Stimulated activated memory B cell treated with anti-CD40 and anti-IgM and Interleukin-4, amounts not matched to agents 10 μg/mL and 1 μg/mL and 100 μg/mL, for 72 hours (primary cell): ENCODE results near the gene CYP2E1.
A peak's percentile ranks its signal among the peaks of the same experiment; 100 is the strongest.
"Not testable (repeated sequence)": the region's sequence is repeated elsewhere in the genome, so short reads cannot be mapped to it uniquely, and the experiment has no call there.

Experiments used
- ATAC-seq: fragments of 150-1000 bp; cut with Tn5 transposase; 2 replicates; pipeline ENCODE4 v1.10.0; 2021
- H3K27ac Mint-ChIP-seq: one replicate; pipeline ENCODE4 v1.8.0; 2022; ENCODE audit warnings: mild to moderate bottlenecking, mixed read lengths
- H3K27me3 Mint-ChIP-seq: one replicate; pipeline ENCODE4 v1.8.0; 2022; ENCODE audit warnings: mixed read lengths
- H3K36me3 Mint-ChIP-seq: one replicate; pipeline ENCODE4 v1.8.0; 2022; ENCODE audit warnings: mixed read lengths
- H3K4me1 Mint-ChIP-seq: one replicate; pipeline ENCODE4 v1.8.0; 2022; ENCODE audit warnings: mixed read lengths
- H3K4me3 Mint-ChIP-seq: one replicate; pipeline ENCODE4 v1.8.0; 2022; ENCODE audit warnings: mild to moderate bottlenecking, moderate library complexity, mixed read lengths
- H3K9me3 Mint-ChIP-seq: one replicate; pipeline ENCODE4 v1.8.0; 2022; ENCODE audit warnings: mixed read lengths

Gene CYP2E1

GRCh38 chr10:133526957-133527588, at the start of gene CYP2E1:
Gene CYP2E1, plus strand, starts transcription at chr10:133527363. Its CDS starts 33 bp downstream, at chr10:133527396.
- ATAC-seq = no peak
- H3K4me1 Mint-ChIP-seq = peaks cover 22% of the 10 kb centered on the region
- no peaks in the 10 kb centered on the region for H3K36me3 Mint-ChIP-seq
- peaks cover 68% of the 10 kb centered on the region for H3K27me3 Mint-ChIP-seq
- no peak within 1 kb of the TSS for H3K4me3 Mint-ChIP-seq
- no peak within 1 kb of the TSS for H3K27ac Mint-ChIP-seq
- peaks cover 5% of the 10 kb centered on the region for H3K9me3 Mint-ChIP-seq

GRCh38 chr10:133481086-133481643, 46.0 kb upstream of the CYP2E1 start:
- H3K9me3 Mint-ChIP-seq = peaks cover 23% of the 10 kb centered on the region
- H3K4me1 Mint-ChIP-seq = no peaks in the 10 kb centered on the region
- no peak overlapping the region for H3K4me3 Mint-ChIP-seq
- no peak for ATAC-seq
- H3K27me3 Mint-ChIP-seq = no peaks in the 10 kb centered on the region
- H3K27ac Mint-ChIP-seq = no peak overlapping the region
- H3K36me3 Mint-ChIP-seq = peaks cover 11% of the 10 kb centered on the region

GRCh38 chr10:133481657-133482056, 45.5 kb upstream of the CYP2E1 start:
- peaks cover 15% of the 10 kb centered on the region for H3K36me3 Mint-ChIP-seq
- H3K27ac Mint-ChIP-seq = no peak overlapping the region
- no peak for ATAC-seq
- H3K4me1 Mint-ChIP-seq = no peaks in the 10 kb centered on the region
- no peak overlapping the region for H3K4me3 Mint-ChIP-seq
- peaks cover 25% of the 10 kb centered on the region for H3K9me3 Mint-ChIP-seq
- no peaks in the 10 kb centered on the region for H3K27me3 Mint-ChIP-seq

GRCh38 chr10:133484818-133485217, 42.3 kb upstream of the CYP2E1 start:
- H3K9me3 Mint-ChIP-seq = peaks cover 29% of the 10 kb centered on the region
- no peaks in the 10 kb centered on the region for H3K27me3 Mint-ChIP-seq
- ATAC-seq = no peak
- no peak overlapping the region for H3K27ac Mint-ChIP-seq
- H3K36me3 Mint-ChIP-seq = peaks cover 20% of the 10 kb centered on the region
- no peak overlapping the region for H3K4me3 Mint-ChIP-seq
- H3K4me1 Mint-ChIP-seq = peaks cover 6% of the 10 kb centered on the region

- Mint-ChIP-seq H3K9me3 (peaks cover 32% of the 10 kb centered on the region), H3K4me3 (no peak overlapping the region), H3K27ac (no peak overlapping the region), H3K27me3 (no peaks in the 10 kb centered on the region), H3K36me3 (peaks cover 29% of the 10 kb centered on the region), H3K4me1 (peaks cover 14% of the 10 kb centered on the region)
- no peak for ATAC-seq
Observed at GRCh38 chr10:133487085-133487484, 40.1 kb upstream of the CYP2E1 start.

GRCh38 chr10:133488354-133488753, 38.8 kb upstream of the CYP2E1 start:
- ATAC-seq = no peak
- H3K27me3 Mint-ChIP-seq = no peaks in the 10 kb centered on the region
- peaks cover 34% of the 10 kb centered on the region for H3K36me3 Mint-ChIP-seq
- peaks cover 27% of the 10 kb centered on the region for H3K9me3 Mint-ChIP-seq
- H3K4me3 Mint-ChIP-seq = no peak overlapping the region
- no peak overlapping the region for H3K27ac Mint-ChIP-seq
- H3K4me1 Mint-ChIP-seq = peaks cover 15% of the 10 kb centered on the region

- H3K27me3 Mint-ChIP-seq = no peaks in the 10 kb centered on the region
- H3K4me1 Mint-ChIP-seq = peaks cover 20% of the 10 kb centered on the region
- peak overlapping the region; percentile 58 for H3K27ac Mint-ChIP-seq
- peak; percentile 87 for ATAC-seq
- no peak overlapping the region for H3K4me3 Mint-ChIP-seq
- H3K36me3 Mint-ChIP-seq = peaks cover 35% of the 10 kb centered on the region
- peaks cover 25% of the 10 kb centered on the region for H3K9me3 Mint-ChIP-seq
Observed at GRCh38 chr10:133489816-133490588, 37.2 kb upstream of the CYP2E1 start.

- Mint-ChIP-seq H3K4me1 (peaks cover 20% of the 10 kb centered on the region), H3K36me3 (peaks cover 26% of the 10 kb centered on the region), H3K9me3 (peaks cover 17% of the 10 kb centered on the region)
- H3K27me3 Mint-ChIP-seq, ATAC-seq, H3K4me3 Mint-ChIP-seq, H3K27ac Mint-ChIP-seq: not testable (repeated sequence)
Observed at GRCh38 chr10:133493562-133493961, 33.6 kb upstream of the CYP2E1 start.

- ATAC-seq, H3K4me1 Mint-ChIP-seq: not testable (repeated sequence)
Observed at GRCh38 chr10:133497363-133497762, 29.8 kb upstream of the CYP2E1 start.

GRCh38 chr10:133499176-133499575, 28.0 kb upstream of the CYP2E1 start:
- Mint-ChIP-seq H3K27me3 (peaks cover 10% of the 10 kb centered on the region), H3K9me3 (peaks cover 13% of the 10 kb centered on the region), H3K36me3 (peaks cover 23% of the 10 kb centered on the region)
- not testable (repeated sequence) for ATAC-seq, H3K27ac Mint-ChIP-seq, H3K4me1 Mint-ChIP-seq, H3K4me3 Mint-ChIP-seq

More at GRCh38 chr10:133497363-133497762, 29.8 kb upstream of the CYP2E1 start:
- not testable (repeated sequence) for H3K4me3 Mint-ChIP-seq, H3K27ac Mint-ChIP-seq
- peaks cover 29% of the 10 kb centered on the region for H3K36me3 Mint-ChIP-seq
- peaks cover 10% of the 10 kb centered on the region for H3K27me3 Mint-ChIP-seq
- H3K9me3 Mint-ChIP-seq = peaks cover 18% of the 10 kb centered on the region

- not testable (repeated sequence) for H3K27ac Mint-ChIP-seq, H3K4me3 Mint-ChIP-seq, H3K4me1 Mint-ChIP-seq, ATAC-seq
- H3K27me3 Mint-ChIP-seq = peaks cover 10% of the 10 kb centered on the region
- peaks cover 17% of the 10 kb centered on the region for H3K36me3 Mint-ChIP-seq
- peaks cover 10% of the 10 kb centered on the region for H3K9me3 Mint-ChIP-seq
Observed at GRCh38 chr10:133500897-133501296, 26.3 kb upstream of the CYP2E1 start.

GRCh38 chr10:133509700-133510099, 17.5 kb upstream of the CYP2E1 start:
- H3K4me3 Mint-ChIP-seq = no peak overlapping the region
- peaks cover 12% of the 10 kb centered on the region for H3K9me3 Mint-ChIP-seq
- no peaks in the 10 kb centered on the region for H3K4me1 Mint-ChIP-seq
- no peak for ATAC-seq
- no peak overlapping the region for H3K27ac Mint-ChIP-seq
- peaks cover 10% of the 10 kb centered on the region for H3K36me3 Mint-ChIP-seq
- peaks cover 52% of the 10 kb centered on the region for H3K27me3 Mint-ChIP-seq

- Mint-ChIP-seq H3K27me3 (peaks cover 52% of the 10 kb centered on the region), H3K9me3 (peaks cover 12% of the 10 kb centered on the region), H3K4me3 (no peak overlapping the region), H3K36me3 (peaks cover 10% of the 10 kb centered on the region), H3K4me1 (no peaks in the 10 kb centered on the region), H3K27ac (no peak overlapping the region)
- no peak for ATAC-seq
Observed at GRCh38 chr10:133511408-133511807, 15.8 kb upstream of the CYP2E1 start.

GRCh38 chr10:133511907-133512528, 15.1 kb upstream of the CYP2E1 start:
- Mint-ChIP-seq H3K4me1 (no peaks in the 10 kb centered on the region), H3K4me3 (no peak overlapping the region), H3K27me3 (peaks cover 52% of the 10 kb centered on the region), H3K36me3 (peaks cover 10% of the 10 kb centered on the region), H3K9me3 (peaks cover 12% of the 10 kb centered on the region), H3K27ac (no peak overlapping the region)
- ATAC-seq = no peak

- Mint-ChIP-seq H3K9me3 (peaks cover 3% of the 10 kb centered on the region), H3K4me3 (no peak overlapping the region), H3K27ac (no peak overlapping the region), H3K27me3 (peaks cover 29% of the 10 kb centered on the region), H3K36me3 (no peaks in the 10 kb centered on the region), H3K4me1 (peaks cover 8% of the 10 kb centered on the region)
- no peak for ATAC-seq
Observed at GRCh38 chr10:133515471-133515870, 11.7 kb upstream of the CYP2E1 start.
